ENCODE measurements around the gene MYO3B. TPM values are rescaled to one million over a fixed set of nuclear protein-coding genes. Genes with fewer than 3 reads are reported as not detected.

The MYO3B gene
- total and polyA plus RNA-seq, 2 donors (not counting 3 experiments of a cell fraction or from before 2014, with no cell fraction given) = 0.03 TPM; not detected in 1

- ChIA-PET CTCF (no interaction called here), POLR2A (no interaction called here)
- TF ChIP-seq JUN (IDR thresholded peaks at IDR 0.05; ENCODE audit: borderline replicate concordance, insufficient read depth, insufficient read length, low read depth) = no peak
- TF ChIP-seq EZH2 (IDR thresholded peaks at IDR 0.05; ENCODE audit: borderline replicate concordance, low read depth, low read length, severe bottlenecking) = no peak
- no peak for TF ChIP-seq MAX (IDR thresholded peaks at IDR 0.05; ENCODE audit: insufficient read depth, insufficient read length)
- no peak for TF ChIP-seq CTCF (IDR thresholded peaks at IDR 0.05; ENCODE audit: extremely low read depth in 1 of 2, insufficient read depth in 1 of 2, low read depth in 1 of 2, low read length in 2 of 2)
- no peak for TF ChIP-seq GATA2 (IDR thresholded peaks at IDR 0.05; ENCODE audit: insufficient read depth, insufficient read length, low read depth, low read length)
- TF ChIP-seq POLR2A (IDR thresholded peaks at IDR 0.05; ENCODE audit: low read depth, low read length) = no peak
- TF ChIP-seq FOS (IDR thresholded peaks at IDR 0.05; ENCODE audit: borderline replicate concordance, insufficient read depth, low read length) = no peak
- TF ChIP-seq MYC (IDR thresholded peaks at IDR 0.05; ENCODE audit: low read depth, low read length) = no peak
- TF ChIP-seq POLR2AphosphoS5 (IDR thresholded peaks at IDR 0.05; ENCODE audit: insufficient read depth, low read depth, low read length) = no peak
- DNase-seq (ENCODE audit: low read depth, low spot score) = no peak
- no peak for FAIRE-seq
- peaks cover 0 to 1% of the 10 kb centered on the region in 2 experiments for H3K27me3 ChIP-seq (ENCODE audit: control insufficient read depth in 2 of 2, insufficient read depth in 2 of 2, low read length in 2 of 2)
- no peak overlapping the region for H3K4me3 ChIP-seq (replicated peaks in 1 of 3; ENCODE audit: insufficient read depth in 1 of 3, low read depth in 1 of 3, low read length in 3 of 3)
- BruUV-seq (replicated peaks) = no TSS peak
- no peak overlapping the region for H3K27ac ChIP-seq (ENCODE audit: insufficient read depth, low read depth, low read length)
- no peaks in the 10 kb centered on the region for H3K4me1 ChIP-seq (ENCODE audit: control insufficient read depth, extremely low read depth, insufficient read depth, low read length)
- H4K20me1 ChIP-seq (replicated peaks; ENCODE audit: control insufficient read depth, extremely low read depth, insufficient read depth, low read length) = no peaks in the 10 kb centered on the region
- H3K79me2 ChIP-seq (ENCODE audit: control insufficient read depth, insufficient read depth, low read length) = no peaks in the 10 kb centered on the region
- H3K9ac ChIP-seq (replicated peaks; ENCODE audit: extremely low read depth, insufficient read depth, low read length) = no peak overlapping the region
- no peaks in the 10 kb centered on the region for H3K36me3 ChIP-seq (ENCODE audit: control insufficient read depth in 2 of 2, extremely low read depth in 1 of 2, insufficient read depth in 2 of 2, low read length in 2 of 2)
- H3K4me2 ChIP-seq (ENCODE audit: insufficient read depth, low read length) = no peak overlapping the region
- no peaks in the 10 kb centered on the region for H3K9me3 ChIP-seq (replicated peaks; ENCODE audit: control insufficient read depth, insufficient read depth, low read length)
- no peak overlapping the region for H2AFZ ChIP-seq (ENCODE audit: low read depth, low read length)
- H3K9me1 ChIP-seq (replicated peaks; ENCODE audit: control insufficient read depth, extremely low read depth, insufficient read depth, low read length) = no peaks in the 10 kb centered on the region
- dilution Hi-C loops (cut with MboI; ENCODE audit: extremely low pct_ligation_motif_present, low sequenced_read_pairs) (no loop called here), intact Hi-C loops (cut with micrococcal nuclease) (no loop called here)
Measured at GRCh38 chr2:170576296-170576695, 398.3 kb downstream of the MYO3B start.
